ENCODE data around the gene GARIN5B.

GARIN5B gene

GRCh38 chr19:55392820-55393761, 30.0 kb upstream of the GARIN5B start:
- H3K4me3 ChIP-seq (ENCODE audit: control insufficient read depth, low read depth, low read length): no peak overlapping the region
- no peak for DNase-seq (ENCODE audit: low read depth)
- TF ChIP-seq CTCF (IDR thresholded peaks at IDR 0.05; ENCODE audit: control insufficient read depth, insufficient read depth, low read depth, low read length, missing control alignments): no peak

GRCh38 chr19:55391702-55392615, 28.9 kb upstream of the GARIN5B start:
- no peak for DNase-seq (ENCODE audit: low read depth)
- H3K4me3 ChIP-seq (ENCODE audit: control insufficient read depth, low read depth, low read length): no peak overlapping the region
- TF ChIP-seq CTCF (IDR thresholded peaks at IDR 0.05; ENCODE audit: control insufficient read depth, insufficient read depth, low read depth, low read length, missing control alignments): no peak

- H3K4me3 ChIP-seq (ENCODE audit: control insufficient read depth, low read depth, low read length): no peak overlapping the region
- no peak for DNase-seq (ENCODE audit: low read depth)
- TF ChIP-seq CTCF (IDR thresholded peaks at IDR 0.05; ENCODE audit: control insufficient read depth, insufficient read depth, low read depth, low read length, missing control alignments): no peak
These were observed 28.2 kb upstream of the GARIN5B start for GRCh38 chr19:55391191-55391670.

- TF ChIP-seq CTCF (IDR thresholded peaks at IDR 0.05; ENCODE audit: control insufficient read depth, insufficient read depth, low read depth, low read length, missing control alignments): no peak
- no peak for DNase-seq (ENCODE audit: low read depth)
- H3K4me3 ChIP-seq (ENCODE audit: control insufficient read depth, low read depth, low read length): no peak overlapping the region
These were observed 27.4 kb upstream of the GARIN5B start for GRCh38 chr19:55390461-55390880.

- TF ChIP-seq CTCF (IDR thresholded peaks at IDR 0.05; ENCODE audit: control insufficient read depth, insufficient read depth, low read depth, low read length, missing control alignments): no peak
- H3K4me3 ChIP-seq (ENCODE audit: control insufficient read depth, low read depth, low read length): no peak overlapping the region
- DNase-seq (ENCODE audit: low read depth): no peak
These were observed 26.6 kb upstream of the GARIN5B start for GRCh38 chr19:55389386-55390317.
